ENCODE data around the gene TSHZ1. TPM values are rescaled to one million over a fixed set of nuclear protein-coding genes. Genes with fewer than 3 reads are reported as not detected.

TSHZ1 gene
- total and polyA plus RNA-seq, 4 donors = 4.2 to 6.6 (median 5.6) TPM

DNA sequence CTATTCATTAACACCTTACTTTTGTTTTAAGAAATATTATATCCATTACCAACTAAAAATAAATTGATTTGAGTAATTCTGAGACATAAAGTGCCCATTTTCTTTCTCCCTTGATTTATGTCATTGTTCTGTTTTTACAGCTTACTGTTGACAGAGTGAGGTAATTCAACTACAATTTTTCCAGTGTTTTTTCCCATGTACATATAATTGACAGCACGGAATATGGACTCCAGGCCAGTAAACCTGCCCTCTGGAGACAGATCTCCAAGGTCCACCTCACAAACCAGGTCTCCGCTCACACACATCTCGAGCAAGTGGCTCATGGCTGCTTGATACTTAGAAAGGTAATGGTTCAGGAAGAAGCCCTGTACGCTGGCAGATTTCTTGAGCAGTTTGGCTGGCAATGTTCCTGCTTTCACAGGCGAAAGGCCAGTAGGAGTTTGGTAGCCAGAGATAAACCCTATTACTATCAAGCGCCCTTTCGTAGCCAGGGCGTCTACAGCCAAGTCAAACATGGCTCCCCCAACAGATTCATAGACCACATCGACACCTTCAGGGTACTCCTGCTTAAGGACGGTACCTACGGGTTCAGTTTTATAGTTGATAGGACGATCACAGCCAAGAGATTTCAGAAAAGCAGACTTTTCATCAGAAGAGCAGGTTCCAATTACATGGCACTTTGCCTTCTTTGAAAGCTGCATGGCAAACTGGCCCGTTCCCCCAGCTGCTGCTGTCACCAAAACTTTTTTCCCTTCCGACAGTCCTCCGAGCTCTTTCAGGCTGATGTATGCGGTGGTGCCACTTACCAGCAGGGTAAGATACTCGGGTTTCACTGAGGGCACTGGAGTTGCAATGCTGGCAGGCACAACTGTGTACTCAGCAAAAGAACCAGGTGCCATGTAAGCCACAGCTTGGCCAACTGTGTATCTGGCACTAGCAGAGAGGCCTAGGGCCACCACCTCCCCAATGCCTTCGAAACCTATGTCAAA is 9.0 kb upstream of the TSHZ1 start:
- Histone ChIP-seq H3K9ac (ENCODE audit: low read depth in 1 of 2, low read length in 2 of 2) (no peak overlapping the region), H3K27me3 (ENCODE audit: control insufficient read depth in 4 of 4, insufficient read depth in 4 of 4, low read length in 3 of 4) (no peaks in the 10 kb centered on the region), H3K27ac (ENCODE audit: low read depth in 1 of 2, low read length in 2 of 2) (no peak overlapping the region), H3K4me3 (ENCODE audit: low read depth in 1 of 3, low read length in 3 of 3) (no peak overlapping the region), H3K36me3 (ENCODE audit: control insufficient read depth in 4 of 4, insufficient read depth in 3 of 4, low read depth in 1 of 4, low read length in 3 of 4) (peaks cover 0 to 18% (median 4%) of the 10 kb centered on the region in 4 donors), H3K9me3 (ENCODE audit: control insufficient read depth in 4 of 4, low read length in 3 of 4) (no peaks in the 10 kb centered on the region), H3K4me1 (ENCODE audit: control insufficient read depth in 4 of 4, insufficient read depth in 4 of 4, low read length in 3 of 4) (peaks cover 2 to 22% (median 15%) of the 10 kb centered on the region in 4 donors)
- DNase-seq (ENCODE audit: low spot score) = no peak
- no peak for TF ChIP-seq RAD21 (IDR thresholded peaks at IDR 0.05)
- no peak for TF ChIP-seq ATF3 (IDR thresholded peaks at IDR 0.05)
- no peak for TF ChIP-seq SP1 (IDR thresholded peaks at IDR 0.05)
- no peak for TF ChIP-seq GABPA (IDR thresholded peaks at IDR 0.05 in 1 of 2, conservative IDR thresholded peaks at IDR 0.05 in 1 of 2)
- no peak for TF ChIP-seq EGR1 (IDR thresholded peaks at IDR 0.05; ENCODE audit: low read depth in 2 of 2)
- TF ChIP-seq, protein P1, sequence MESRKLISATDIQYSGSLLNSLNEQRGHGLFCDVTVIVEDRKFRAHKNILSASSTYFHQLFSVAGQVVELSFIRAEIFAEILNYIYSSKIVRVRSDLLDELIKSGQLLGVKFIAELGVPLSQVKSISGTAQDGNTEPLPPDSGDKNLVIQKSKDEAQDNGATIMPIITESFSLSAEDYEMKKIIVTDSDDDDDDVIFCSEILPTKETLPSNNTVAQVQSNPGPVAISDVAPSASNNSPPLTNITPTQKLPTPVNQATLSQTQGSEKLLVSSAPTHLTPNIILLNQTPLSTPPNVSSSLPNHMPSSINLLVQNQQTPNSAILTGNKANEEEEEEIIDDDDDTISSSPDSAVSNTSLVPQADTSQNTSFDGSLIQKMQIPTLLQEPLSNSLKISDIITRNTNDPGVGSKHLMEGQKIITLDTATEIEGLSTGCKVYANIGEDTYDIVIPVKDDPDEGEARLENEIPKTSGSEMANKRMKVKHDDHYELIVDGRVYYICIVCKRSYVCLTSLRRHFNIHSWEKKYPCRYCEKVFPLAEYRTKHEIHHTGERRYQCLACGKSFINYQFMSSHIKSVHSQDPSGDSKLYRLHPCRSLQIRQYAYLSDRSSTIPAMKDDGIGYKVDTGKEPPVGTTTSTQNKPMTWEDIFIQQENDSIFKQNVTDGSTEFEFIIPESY (IDR thresholded peaks at IDR 0.05) = no peak
- WGBS = 91% methylated on average over 18 of the region's 18 CpGs

DNA sequence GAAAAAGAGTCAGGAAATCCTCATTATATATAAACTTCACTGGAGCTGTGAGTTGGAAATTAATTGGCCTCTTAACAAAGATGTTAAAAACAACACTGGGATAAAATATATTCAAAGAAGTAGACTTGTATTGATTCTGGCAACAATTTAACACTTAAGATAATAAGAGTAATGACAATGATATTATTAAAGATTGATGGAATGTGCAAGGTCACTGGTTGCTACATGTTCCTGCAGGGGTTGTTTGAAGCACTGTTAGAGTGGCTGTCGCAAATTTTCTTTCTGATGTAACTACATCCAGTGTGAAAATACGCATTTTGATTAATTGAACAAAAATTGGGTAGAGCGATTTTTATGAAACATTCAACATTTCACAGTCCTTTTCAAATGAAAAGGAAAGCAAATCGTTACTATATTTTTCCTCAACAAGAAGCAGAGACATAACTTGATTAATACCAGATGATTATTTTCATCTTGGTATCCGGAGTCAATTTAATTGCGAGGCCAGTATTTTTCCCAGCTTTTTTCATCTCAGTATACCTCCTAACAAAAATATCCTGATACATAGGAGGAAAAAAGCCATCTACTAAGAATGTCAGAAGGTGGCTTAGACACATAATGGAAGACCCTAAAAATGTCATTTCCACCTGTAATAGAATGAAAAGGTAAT is 7.8 kb upstream of the TSHZ1 start:
- TF ChIP-seq JUND (IDR thresholded peaks at IDR 0.05) (no peak), HNF4G (IDR thresholded peaks at IDR 0.05) (no peak), GABPA (IDR thresholded peaks at IDR 0.05 in 1 of 2, conservative IDR thresholded peaks at IDR 0.05 in 1 of 2) (no peak), RXRA (IDR thresholded peaks at IDR 0.05) (no peak), CTCF (IDR thresholded peaks at IDR 0.05; ENCODE audit: low read depth, low read length, missing input control) (no peak), MAX (IDR thresholded peaks at IDR 0.05) (no peak), TAF1 (conservative IDR thresholded peaks at IDR 0.05) (no peak), SP1 (IDR thresholded peaks at IDR 0.05) (no peak), YY1 (IDR thresholded peaks at IDR 0.05) (no peak), ATF3 (IDR thresholded peaks at IDR 0.05) (no peak), HNF4A (conservative IDR thresholded peaks at IDR 0.05) (no peak), FOXA2 (IDR thresholded peaks at IDR 0.05) (no peak)
- TF ChIP-seq, protein P1 (IDR thresholded peaks at IDR 0.05) = no peak
- Histone ChIP-seq H3K9me3 (ENCODE audit: control insufficient read depth in 4 of 4, low read length in 3 of 4) (no peaks in the 10 kb centered on the region), H3K9ac (ENCODE audit: low read depth in 1 of 2, low read length in 2 of 2) (no peak overlapping the region), H3K27ac (ENCODE audit: low read depth in 1 of 2, low read length in 2 of 2) (no peak overlapping the region), H3K27me3 (ENCODE audit: control insufficient read depth in 4 of 4, insufficient read depth in 4 of 4, low read length in 3 of 4) (no peaks in the 10 kb centered on the region), H3K4me1 (ENCODE audit: control insufficient read depth in 4 of 4, insufficient read depth in 4 of 4, low read length in 3 of 4) (peaks cover 11 to 35% (median 22%) of the 10 kb centered on the region in 4 donors), H3K4me3 (ENCODE audit: low read depth in 1 of 3, low read length in 3 of 3) (no peak overlapping the region), H3K36me3 (ENCODE audit: control insufficient read depth in 4 of 4, insufficient read depth in 3 of 4, low read depth in 1 of 4, low read length in 3 of 4) (peaks cover 0 to 18% (median 4%) of the 10 kb centered on the region in 4 donors)
- WGBS = 92% methylated on average over 6 of the region's 6 CpGs
- DNase-seq (ENCODE audit: low spot score) = no peak
